GM10847 (cell line): ENCODE measurements around the gene CROCC2.

Source experiments
- POLR2A ChIP-seq: IDR thresholded peaks from 2 replicates; pipeline ENCODE4 v1.6.1; 2011; ENCODE audit not compliant: insufficient read length; ENCODE audit errors: extremely low read depth

CROCC2 gene

DNA sequence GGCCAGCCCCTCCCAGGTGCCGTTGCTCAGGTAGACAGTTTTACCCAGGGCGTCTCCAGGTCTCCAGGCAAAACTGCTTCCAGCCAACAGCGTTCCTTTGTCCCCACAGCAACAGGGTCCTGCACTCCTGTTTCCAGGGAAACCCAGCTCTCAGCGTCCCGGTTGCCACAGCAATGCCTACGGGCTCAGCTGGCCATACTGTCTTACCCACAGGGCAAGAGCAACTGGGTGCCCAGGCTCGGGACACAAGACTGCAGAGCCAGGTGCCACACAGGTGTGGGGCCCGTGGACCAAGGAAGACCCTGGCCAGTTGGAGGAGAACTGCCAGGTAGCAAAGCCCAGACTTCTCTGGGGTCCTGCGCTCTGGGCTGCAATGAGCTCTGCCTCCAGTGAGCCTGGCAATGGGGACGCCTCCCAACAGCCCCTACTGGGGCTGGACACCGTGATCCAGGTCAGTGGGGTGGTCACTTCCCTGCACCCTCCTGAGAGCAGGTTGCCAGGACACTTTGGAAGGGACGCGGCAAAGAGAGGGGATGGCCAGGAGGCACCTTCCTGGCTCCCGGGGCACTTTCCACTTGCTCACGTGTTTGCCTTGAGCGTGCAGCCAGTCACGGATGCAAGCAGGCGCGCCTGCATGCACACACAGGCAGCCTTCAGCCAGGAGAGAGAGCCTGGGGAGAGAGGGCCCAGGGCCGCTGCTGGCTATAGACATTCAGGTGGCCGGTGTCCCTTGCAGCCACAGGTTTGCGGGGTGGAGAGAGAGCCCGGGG lies at the start of gene CROCC2:
Gene CROCC2, plus strand, starts transcription at position 196 of the 770 bp plus-strand sequence. Its CDS starts 178 bp downstream, at position 374.
- no peak for TF ChIP-seq POLR2A

DNA sequence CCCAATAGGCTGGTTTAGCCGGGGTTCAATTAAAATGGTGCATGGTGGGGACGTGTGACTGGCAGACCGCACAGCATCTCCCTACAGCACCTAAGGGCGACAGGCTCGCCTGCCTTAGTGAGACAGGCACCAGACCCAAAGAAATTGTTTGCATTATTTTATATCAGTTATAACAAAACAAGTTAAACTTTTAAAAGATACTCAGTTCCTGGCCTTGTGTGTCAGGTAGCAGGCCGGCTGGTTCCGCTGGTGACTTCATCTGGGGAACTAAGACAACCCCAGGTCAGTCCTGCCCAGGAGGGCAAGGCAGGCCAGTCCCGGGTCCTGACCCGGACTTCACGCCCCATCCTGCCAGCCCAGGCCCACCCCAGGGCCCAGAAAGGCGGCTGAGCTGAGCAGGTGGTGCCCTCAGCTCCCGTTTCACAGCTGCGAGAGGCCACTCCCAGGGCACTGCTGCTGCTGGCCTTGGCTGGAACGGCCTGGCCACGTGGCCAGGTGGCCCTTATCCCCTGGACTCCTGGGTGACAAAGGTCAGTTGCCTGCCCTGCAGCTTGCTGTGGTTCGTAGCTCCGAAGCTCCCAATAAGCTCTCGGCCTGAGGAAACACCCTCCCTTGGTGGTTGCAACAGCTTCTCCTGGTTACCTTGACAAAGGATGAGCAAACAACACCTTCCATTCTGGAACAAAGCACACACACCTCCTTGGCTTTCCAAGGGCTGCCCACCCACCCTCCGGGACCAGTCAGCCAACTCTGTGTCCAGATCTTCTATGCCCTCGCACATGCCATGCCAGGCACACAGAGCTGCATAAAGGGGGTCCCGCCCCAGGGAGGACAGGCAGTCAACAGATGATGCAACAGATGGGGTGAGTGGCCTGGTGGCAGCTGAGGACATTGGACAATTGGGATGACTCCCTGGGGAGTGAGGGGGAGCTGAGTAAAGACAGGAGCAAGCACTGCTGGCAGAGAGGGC lies 48.8 kb upstream of the CROCC2 start:
- TF ChIP-seq POLR2A: no peak

DNA sequence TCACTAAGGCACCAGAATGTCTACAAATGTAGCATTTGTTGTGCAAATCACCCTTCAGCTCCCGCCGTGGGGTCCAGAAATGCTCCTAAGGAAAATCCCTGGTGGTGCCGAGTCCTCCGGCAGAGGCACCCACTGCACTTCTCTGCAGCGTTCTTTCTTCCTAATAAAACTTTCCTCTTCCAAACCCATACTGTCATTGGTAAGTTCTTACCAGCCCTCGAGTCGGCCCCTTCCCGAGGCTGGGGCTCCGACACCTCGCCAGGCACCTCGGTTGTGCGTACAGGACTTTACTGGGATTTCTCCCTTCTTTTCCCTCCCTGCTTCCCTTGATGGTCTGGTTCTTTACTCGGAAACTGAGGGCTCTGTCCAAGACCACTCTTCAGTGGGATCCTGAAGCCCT lies 47.8 kb upstream of the CROCC2 start:
- TF ChIP-seq POLR2A: no peak

DNA sequence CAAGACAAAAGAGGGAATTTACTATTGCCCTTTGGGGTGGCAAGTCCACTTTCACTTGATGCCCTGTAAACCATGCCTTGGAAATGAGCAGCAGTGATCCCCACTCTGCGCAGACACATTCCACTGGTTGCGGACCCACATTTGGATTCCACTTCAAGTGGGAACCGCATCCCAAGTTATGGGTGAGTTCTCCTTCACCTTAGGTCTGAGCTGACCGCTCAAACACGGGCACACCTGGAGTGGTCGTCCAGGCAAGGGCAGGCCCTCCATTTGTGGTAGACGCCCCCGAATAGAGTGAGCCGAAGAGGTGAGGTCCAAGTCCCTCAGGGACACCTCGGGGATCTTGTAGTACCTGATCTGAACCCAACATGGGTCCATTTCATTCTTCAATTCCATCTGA lies 47.3 kb upstream of the CROCC2 start:
- no peak for TF ChIP-seq POLR2A

DNA sequence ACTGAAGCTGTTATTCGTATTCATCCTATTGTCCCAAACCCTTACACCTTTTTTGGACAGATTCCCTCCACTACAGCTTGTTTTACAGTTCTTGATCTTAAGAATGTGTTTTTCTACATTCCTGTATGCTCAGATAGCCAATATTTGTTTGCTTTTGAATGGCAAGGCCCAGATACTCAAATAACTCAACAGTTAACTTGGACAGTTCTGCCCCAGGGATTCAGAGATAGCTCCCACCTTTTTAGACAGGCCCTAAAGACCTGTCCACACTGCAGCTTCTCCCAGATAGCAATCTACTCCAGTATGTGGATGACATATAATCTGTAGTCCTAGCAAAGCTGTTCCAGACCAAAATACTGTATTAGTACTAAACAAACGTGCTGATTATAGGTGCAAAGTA lies 44.6 kb upstream of the CROCC2 start:
- no peak for TF ChIP-seq POLR2A

DNA sequence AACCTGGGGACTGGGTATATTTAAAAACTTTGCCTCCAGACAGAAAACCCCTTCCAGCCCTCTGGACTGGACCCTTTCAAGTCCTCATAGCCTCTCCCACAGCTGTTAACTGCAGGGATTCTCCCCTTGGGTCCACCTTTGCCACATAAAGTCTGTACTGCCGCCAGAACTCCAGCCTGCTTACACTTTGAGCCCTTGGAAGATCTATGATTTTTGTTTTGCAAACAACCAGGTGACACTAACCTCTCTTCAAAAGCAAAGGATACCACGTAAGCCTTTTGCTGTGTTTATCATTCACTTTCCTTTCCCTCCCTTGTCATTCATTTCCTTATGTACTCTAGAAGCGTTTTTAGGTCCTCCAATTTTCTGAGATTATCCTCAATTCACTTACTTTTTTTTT lies 41.7 kb upstream of the CROCC2 start:
- no peak for TF ChIP-seq POLR2A

DNA sequence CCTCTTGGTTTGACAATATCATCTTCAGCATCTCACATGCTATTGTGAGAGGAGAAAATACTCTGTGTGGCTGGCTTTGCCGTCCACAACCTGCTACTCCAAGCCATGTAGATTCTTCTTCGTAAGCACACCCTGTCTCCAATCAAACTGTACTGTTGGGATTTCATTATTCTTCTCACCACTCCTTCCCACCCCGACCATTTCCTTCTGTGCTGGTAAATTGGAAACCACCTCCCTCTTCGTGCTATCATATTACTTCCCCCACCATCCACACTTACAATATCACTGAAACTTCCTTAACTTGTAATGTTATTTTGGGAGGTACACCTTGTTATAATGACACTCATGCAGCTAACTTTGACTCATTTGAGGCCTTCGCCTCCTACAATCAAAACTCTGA lies 40.7 kb upstream of the CROCC2 start:
- no peak for TF ChIP-seq POLR2A

DNA sequence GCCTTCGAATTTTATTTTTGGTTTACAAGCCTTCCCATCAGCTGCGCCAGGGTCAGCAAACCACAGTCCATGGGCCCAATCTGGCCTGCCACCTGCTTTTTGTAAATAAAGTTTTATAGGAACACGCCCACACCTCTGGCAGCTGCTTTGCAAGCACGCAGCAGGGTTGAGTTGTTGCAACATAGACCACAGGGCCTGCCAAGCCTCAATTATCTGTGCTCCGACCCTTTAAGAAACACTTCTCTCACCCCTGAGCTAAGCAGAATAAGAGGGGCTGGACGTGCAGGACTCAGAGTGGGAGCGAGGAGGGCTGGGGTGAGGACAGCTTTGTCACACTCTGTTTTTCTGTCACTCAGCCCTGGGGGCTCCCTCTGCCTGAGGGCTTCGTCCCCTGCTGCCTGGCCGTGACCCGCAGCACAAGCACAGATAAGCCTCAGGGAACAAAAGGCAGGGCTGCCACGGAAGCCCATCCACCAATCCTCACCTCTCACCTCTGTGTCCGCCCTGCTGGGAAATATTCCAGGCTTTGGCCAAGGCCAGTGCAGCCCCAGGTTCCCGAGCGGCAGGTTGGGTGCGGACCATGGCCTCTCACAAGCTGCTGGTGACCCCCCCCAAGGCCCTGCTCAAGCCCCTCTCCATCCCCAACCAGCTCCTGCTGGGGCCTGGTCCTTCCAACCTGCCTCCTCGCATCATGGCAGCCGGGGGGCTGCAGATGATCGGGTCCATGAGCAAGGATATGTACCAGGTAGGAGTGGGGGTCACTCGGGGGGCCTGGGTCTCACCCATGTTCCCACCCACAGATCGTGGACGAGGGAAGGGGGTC lies 37.6 kb upstream of the CROCC2 start, which contains the start of gene AGXT:
Gene AGXT, plus strand, starts transcription at position 539 of the 823 bp plus-strand sequence. Its CDS starts 42 bp downstream, at position 581.
- TF ChIP-seq POLR2A: no peak

DNA sequence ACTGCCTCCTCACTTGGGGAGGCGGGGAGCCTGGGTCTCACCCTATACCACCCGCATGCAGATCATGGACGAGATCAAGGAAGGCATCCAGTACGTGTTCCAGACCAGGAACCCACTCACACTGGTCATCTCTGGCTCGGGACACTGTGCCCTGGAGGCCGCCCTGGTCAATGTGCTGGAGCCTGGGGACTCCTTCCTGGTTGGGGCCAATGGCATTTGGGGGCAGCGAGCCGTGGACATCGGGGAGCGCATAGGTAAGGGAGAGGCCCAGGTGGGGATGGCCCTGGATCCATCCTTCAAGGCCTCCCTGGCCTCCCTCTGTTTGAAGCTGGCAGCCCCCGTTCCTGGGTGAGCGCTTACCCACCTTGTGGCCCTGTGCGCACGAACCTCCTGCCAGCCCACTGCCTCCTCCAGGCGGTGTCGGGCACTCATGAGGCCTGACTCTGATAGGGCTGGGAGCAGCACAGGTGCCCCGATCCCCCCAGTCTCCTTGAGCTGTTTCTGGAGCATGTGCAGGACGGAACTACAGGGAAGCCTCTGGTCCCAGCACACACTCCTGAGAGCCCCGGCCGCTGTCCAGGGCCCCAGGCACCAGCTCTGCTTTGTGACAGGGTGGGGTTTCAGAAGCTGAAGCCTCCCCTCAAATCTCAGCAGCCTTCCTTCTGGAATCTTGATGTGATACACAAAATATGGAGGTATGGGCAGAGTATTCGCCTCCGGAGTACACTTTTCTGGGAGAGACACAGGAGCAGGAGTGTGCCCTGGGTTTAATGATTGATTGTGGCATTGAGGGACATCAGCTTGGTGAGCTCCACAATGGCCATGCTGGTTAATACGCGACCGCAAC lies 36.8 kb upstream of the CROCC2 start:
- no peak for TF ChIP-seq POLR2A

DNA sequence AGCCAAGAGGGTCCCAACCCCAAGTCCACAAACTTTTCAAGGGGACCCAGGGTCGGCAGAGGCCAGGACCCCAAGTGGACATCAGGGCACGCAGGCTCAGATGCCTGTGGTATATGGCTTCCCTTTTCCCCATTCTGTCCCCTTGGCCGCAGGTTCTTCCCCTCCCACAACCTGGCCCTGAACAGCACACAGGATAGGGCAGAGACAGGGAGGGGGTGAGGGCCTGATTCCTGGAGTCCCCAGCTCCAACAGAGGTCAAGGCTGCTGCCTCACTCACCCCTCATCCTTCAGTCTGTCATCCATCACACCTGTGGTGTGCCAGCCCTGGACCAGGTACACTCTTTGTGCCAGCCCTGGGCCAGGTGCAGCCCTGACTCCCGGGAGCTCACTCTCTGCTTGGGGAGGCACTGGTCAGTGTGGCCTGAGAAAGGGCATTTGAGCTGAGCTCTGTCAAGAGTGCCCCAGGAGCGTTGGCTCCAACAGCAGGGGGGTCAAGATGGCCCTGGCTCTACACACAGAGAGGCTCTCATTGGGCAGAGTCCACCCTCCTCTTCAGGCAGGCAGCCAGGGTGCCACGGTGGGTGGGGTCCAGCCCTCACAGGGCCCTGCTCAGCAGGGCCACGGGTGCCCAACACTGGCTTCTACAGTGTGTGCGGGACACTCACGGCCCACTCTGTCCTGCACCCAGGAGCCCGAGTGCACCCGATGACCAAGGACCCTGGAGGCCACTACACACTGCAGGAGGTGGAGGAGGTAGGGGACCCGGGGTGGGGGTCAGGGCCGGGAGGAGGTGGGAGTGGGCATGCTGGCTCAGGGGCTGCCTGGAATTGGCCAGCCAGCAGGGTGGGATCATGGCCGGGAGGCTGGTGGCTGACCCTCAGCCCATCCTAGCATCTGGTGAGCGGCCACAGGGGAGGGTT lies 35.9 kb upstream of the CROCC2 start:
- no peak for TF ChIP-seq POLR2A

DNA sequence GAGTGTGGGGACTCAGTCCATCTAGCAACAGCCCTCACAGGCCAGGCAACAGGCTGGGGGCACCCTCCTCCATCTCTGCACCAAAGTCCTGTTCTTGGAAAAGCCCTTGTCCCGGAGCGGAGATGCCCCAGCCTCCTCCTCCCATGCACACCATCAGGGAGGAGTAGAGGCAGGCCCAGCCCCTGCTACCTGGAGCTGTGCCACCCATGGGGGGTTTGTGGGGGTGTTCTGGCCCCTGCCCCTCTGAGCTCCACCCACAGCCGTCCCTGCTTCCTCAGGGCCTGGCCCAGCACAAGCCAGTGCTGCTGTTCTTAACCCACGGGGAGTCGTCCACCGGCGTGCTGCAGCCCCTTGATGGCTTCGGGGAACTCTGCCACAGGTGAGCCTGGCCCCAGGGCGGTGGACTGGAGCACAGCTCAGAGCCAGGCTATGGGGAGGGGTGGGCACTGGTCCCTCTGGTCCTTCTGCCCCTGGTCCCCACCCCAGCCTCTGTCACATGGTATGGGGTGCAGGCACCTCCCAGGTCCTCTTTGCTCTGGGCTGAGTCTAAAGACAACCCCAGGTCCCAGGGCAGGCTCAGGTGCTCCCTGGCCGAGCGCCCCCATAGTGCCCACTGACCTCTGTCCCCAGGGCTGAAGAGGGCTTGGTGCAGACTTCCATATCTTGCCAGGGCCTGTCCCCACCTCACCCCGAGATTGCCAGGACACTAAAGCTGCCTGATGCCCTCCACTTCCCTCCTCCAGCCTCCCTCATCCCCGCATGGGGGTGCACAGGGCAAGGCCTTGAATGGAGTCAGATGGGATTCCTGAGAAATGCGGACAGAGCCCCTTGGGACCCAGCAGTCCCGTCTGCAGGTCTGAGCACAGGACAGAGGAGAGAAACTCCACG lies 34.8 kb upstream of the CROCC2 start:
- TF ChIP-seq POLR2A: no peak
